Neural progenitor cell (in vitro differentiated cells): Measurements from ENCODE around the gene MRGPRG. TPM values are rescaled to one million over a fixed set of nuclear protein-coding genes. Genes with fewer than 3 reads are reported as not detected.
"Not testable (repeated sequence)": the region's sequence is repeated elsewhere in the genome, so short reads cannot be mapped to it uniquely, and the experiment has no call there.

Experiments used
- DNase-seq: peaks from one replicate; pipeline ENCODE4 v3.0.0-alpha.2; 2016; ENCODE audit warnings: low spot score
- H2AFZ ChIP-seq: fragments of 200-600 bp; sonication (generic); replicated peaks from 2 replicates; pipeline ENCODE4 v1.6.1; 2016; ENCODE audit warnings: antibody characterized with exemption
- H3F3A ChIP-seq: fragments of 200-600 bp; sonication (generic); 2 replicates; pipeline ENCODE4 v1.6.1; 2016; ENCODE audit warnings: antibody characterized with exemption, low read depth
- H3K27ac ChIP-seq: fragments of 200-600 bp; sonication (generic); 2 replicates; pipeline ENCODE4 v1.5.1; 2016; ENCODE audit warnings: mild to moderate bottlenecking
- H3K27me3 ChIP-seq: fragments of 200-600 bp; sonication (generic); 2 replicates; pipeline ENCODE4 v1.6.1; 2016; ENCODE audit warnings: mild to moderate bottlenecking, moderate library complexity
- H3K36me3 ChIP-seq: fragments of 200-600 bp; sonication (generic); 2 replicates; pipeline ENCODE4 v1.5.1; 2016
- H3K4me1 ChIP-seq: fragments of 200-600 bp; sonication (generic); 2 replicates; pipeline ENCODE4 v1.6.1; 2016; ENCODE audit warnings: mixed run types
- H3K4me2 ChIP-seq: fragments of 200-600 bp; sonication (generic); 2 replicates; pipeline ENCODE4 v1.6.1; 2016
- H3K4me3 ChIP-seq: fragments of 200-600 bp; sonication (generic); 2 replicates; pipeline ENCODE4 v1.5.1; 2016
- H3K79me2 ChIP-seq: fragments of 200-600 bp; sonication (generic); 2 replicates; pipeline ENCODE4 v1.6.1; 2016; ENCODE audit warnings: low read depth
- H3K9ac ChIP-seq: fragments of 200-600 bp; sonication (generic); 2 replicates; pipeline ENCODE4 v1.6.1; 2016
- H3K9me3 ChIP-seq: fragments of 200-600 bp; sonication (generic); 2 replicates; pipeline ENCODE4 v1.5.1; 2016; ENCODE audit warnings: low read depth
- H4K20me1 ChIP-seq: fragments of 200-600 bp; sonication (generic); 2 replicates; pipeline ENCODE4 v1.6.1; 2016; ENCODE audit warnings: low read depth
- H3K27ac Mint-ChIP-seq: 3 replicates; pipeline ENCODE4 v1.8.0; 2021; ENCODE audit warnings: mixed read lengths
- H3K27me3 Mint-ChIP-seq: 2 replicates; pipeline ENCODE4 v1.8.0; 2022; ENCODE audit warnings: low read depth, mild to moderate bottlenecking, inconsistent platforms, moderate library complexity, mixed read lengths; ENCODE audit not compliant: insufficient read depth
- H3K36me3 Mint-ChIP-seq: 3 replicates; pipeline ENCODE4 v1.8.0; 2021; ENCODE audit warnings: mixed read lengths
- H3K4me1 Mint-ChIP-seq: 3 replicates; pipeline ENCODE4 v1.8.0; 2021; ENCODE audit warnings: mixed read lengths
- H3K4me3 Mint-ChIP-seq: 3 replicates; pipeline ENCODE4 v1.8.0; 2021; ENCODE audit warnings: mild to moderate bottlenecking, moderate library complexity, mixed read lengths
- H3K9me3 Mint-ChIP-seq: 3 replicates; pipeline ENCODE4 v1.8.0; 2020; ENCODE audit warnings: mixed read lengths
- EZH2 ChIP-seq: fragments of 200-600 bp; sonication (generic); IDR thresholded peaks from 2 replicates; pipeline ENCODE4 v1.6.1; 2017; ENCODE audit warnings: antibody characterized with exemption, mild to moderate bottlenecking, moderate library complexity
- EZH2phosphoT487 ChIP-seq: fragments of 200-600 bp; sonication (generic); IDR thresholded peaks from 2 replicates; pipeline ENCODE4 v1.6.1; 2017; ENCODE audit warnings: antibody characterized with exemption
- total RNA-seq: library from RNA; depleted of rRNA; stranded (reverse); fragments of >200 nt; gene quantifications from 2 replicates; pipeline ENCODE4 v1.2.3, GENCODE V29; 2015; ENCODE audit warnings: low replicate concordance

MRGPRG gene
- total RNA-seq, 1 donor from 2014 or later = not detected

DNA sequence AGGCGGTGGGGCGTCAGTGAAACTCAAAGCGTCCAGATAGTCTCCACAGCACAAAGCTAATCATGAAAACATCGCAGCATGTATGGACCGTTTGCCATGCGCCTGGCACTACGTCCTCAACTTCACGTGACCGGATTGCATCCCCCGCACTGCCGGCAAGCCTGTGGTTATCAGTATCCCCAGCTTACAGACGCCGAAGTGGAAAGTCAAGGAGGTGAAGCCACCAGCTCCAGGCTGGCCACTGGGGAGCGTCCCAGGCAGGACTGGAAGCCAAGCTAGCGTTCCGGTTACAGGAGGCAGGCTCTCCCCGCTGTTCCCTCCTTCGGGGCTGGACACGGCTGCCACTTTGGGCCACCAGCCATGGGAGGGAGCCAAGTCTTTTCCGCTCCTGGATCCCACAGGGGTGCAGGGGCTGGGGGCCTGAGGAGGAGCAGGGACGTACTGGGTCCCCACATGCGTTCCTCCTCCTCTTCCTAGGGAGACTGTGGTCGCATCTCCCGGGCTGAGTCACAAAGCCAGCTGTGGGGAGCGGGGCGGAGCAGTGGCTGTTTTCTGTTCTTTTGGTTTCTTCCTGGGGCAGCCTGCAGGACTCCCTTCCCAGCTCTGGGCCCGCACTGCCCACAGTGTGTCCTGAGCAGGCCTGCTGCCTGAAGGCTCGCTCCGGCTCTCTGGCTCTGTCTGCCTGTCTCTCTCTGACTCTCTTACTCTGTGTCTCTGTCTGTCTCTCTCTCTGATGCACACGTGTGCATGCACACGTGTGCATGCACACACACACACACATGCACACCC is 49.2 kb downstream of the MRGPRG start:
- no peak overlapping the region for H3K9ac ChIP-seq
- H2AFZ ChIP-seq = peak overlapping the region; percentile 64
- H3F3A ChIP-seq = peaks cover 25% of the 10 kb centered on the region
- H3K4me3 ChIP-seq = peak overlapping the region; percentile 12
- peaks cover 19% of the 10 kb centered on the region for H3K4me1 Mint-ChIP-seq
- peaks cover 6% of the 10 kb centered on the region for H3K27me3 Mint-ChIP-seq
- H4K20me1 ChIP-seq = peaks cover 4% of the 10 kb centered on the region
- H3K4me1 ChIP-seq = peaks cover 15% of the 10 kb centered on the region
- no peaks in the 10 kb centered on the region for H3K9me3 ChIP-seq
- H3K4me3 Mint-ChIP-seq = peak overlapping the region; percentile 16
- H3K27ac Mint-ChIP-seq = peak overlapping the region; percentile 37
- no peak overlapping the region for H3K27ac ChIP-seq
- peaks cover 22% of the 10 kb centered on the region for H3K27me3 ChIP-seq
- TF ChIP-seq EZH2phosphoT487 (no peak), EZH2 (no peak)
- H3K4me2 ChIP-seq = peak overlapping the region; percentile 61
- H3K9me3 Mint-ChIP-seq = no peaks in the 10 kb centered on the region
- DNase-seq = peak; percentile 52
- H3K36me3 ChIP-seq = no peaks in the 10 kb centered on the region
- H3K79me2 ChIP-seq = peaks cover 2% of the 10 kb centered on the region
- H3K36me3 Mint-ChIP-seq = peaks cover 1% of the 10 kb centered on the region

DNA sequence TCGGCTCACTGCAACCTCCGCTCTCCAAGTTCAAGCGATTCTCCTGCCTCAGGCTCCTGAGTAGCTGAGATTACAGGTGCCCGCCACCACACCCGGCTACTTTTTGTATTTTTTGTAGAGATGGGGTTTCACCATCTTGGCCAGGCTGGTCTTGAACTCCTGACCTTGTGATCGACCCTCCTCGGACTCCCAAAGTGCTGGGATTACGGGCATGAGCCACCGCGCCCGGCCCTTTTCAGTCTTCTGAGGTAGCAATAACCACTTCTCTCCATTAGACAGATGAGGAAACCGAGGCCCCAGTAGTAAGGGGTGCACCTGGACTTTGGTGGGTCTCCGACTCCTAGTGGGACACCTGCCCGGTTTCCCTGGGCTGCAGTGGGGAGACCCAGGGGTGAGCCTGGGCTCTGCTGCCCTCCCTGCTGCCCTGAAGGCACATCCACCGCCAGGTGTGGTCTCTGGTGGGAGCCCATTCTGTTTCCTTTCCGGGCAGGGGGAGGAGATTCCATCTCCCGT is 49.8 kb downstream of the MRGPRG start:
- Histone ChIP-seq H3K4me2 (peak overlapping the region; percentile 61), H3K4me1 (peaks cover 22% of the 10 kb centered on the region), H3K27me3 (peaks cover 22% of the 10 kb centered on the region), H4K20me1 (peaks cover 11% of the 10 kb centered on the region), H3F3A (peaks cover 25% of the 10 kb centered on the region)
- not testable (repeated sequence) for H3K9ac ChIP-seq, DNase-seq, H2AFZ ChIP-seq, H3K36me3 ChIP-seq, H3K4me3 ChIP-seq, H3K27ac ChIP-seq, H3K36me3 Mint-ChIP-seq, H3K79me2 ChIP-seq, H3K9me3 ChIP-seq, H3K4me3 Mint-ChIP-seq, H3K9me3 Mint-ChIP-seq, H3K27me3 Mint-ChIP-seq
- Mint-ChIP-seq H3K27ac (peak overlapping the region; percentile 37), H3K4me1 (peaks cover 21% of the 10 kb centered on the region)

Other genes with a start within 250 kb of the MRGPRG start
- 108 and 191 TPM in 2 replicates for gene NAP1L4, start 226.5 kb downstream of the MRGPRG start, total RNA-seq
- 17.2 and 22.3 TPM in 2 replicates for gene CARS1, start 161.4 kb downstream of the MRGPRG start, total RNA-seq
- gene OSBPL5, start 53.5 kb downstream of the MRGPRG start, total RNA-seq = 6.2 and 20.1 TPM in 2 replicates
- not detected in 2 replicates for gene MRGPRE, start 13.6 kb upstream of the MRGPRG start, total RNA-seq
- 57.9 and 72.2 TPM in 2 replicates for gene ZNF195, start 160.3 kb upstream of the MRGPRG start, total RNA-seq